Activated T-cell treated with anti-CD3 and anti-CD28 coated beads for 48 hours (primary cell): ENCODE measurements around the gene HIP1R.
"Not testable (repeated sequence)": the region's sequence is repeated elsewhere in the genome, so short reads cannot be mapped to it uniquely, and the experiment has no call there.

Experiments used
- DNase-seq: peaks from one replicate; pipeline ENCODE4 v3.0.0-alpha.2; 2020; ENCODE audit warnings: low read depth

The HIP1R gene

GRCh38 chr12:122894193-122895121 is 59.2 kb downstream of the HIP1R start:
- no peak for DNase-seq

DNA sequence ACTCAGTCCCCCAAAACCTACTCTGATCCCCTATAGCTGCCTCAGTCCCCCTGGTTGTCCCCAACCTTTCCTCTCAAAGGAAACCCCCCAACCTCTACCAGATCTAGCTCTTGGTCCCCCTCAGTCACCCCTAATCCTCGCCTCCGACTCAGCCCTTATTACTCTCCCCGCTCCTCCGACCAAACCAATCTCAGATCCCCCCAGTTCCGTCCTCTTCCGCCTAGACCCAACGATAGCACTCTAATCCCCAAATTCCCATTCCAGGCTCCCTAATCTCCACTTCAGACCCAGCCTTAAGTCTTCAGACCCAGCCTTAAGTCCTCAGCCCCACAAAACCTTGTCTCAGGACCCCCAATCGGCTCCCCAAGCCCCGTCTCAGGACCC is 60.1 kb downstream of the HIP1R start:
- no peak for DNase-seq

GRCh38 chr12:122895704-122896636 is 60.7 kb downstream of the HIP1R start, which contains the start of gene VPS37B:
VPS37B (minus strand) TSS chr12:122896124; CDS start chr12:122896062, 62 bp downstream.
- DNase-seq, result peak; percentile 83

DNA sequence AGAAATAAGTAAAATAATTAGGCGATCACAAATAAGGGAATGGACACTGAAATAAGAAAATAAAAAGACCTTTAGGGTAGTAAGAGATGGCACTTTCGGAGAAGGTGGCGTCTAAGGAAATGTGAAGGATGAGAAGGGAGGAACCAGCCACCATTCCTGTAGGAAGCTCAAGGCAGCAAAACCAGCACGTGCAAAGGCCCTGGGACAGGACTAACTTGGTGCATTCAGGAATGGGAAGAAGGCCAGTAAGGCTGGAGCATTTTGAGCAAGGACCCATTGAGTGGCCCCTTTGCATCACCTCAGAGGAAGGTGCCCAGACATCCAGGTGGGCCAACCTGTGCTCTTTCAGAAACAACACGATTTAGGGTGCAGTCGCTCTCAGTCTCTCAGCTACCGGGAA is 61.4 kb downstream of the HIP1R start:
- DNase-seq, result no peak

- DNase-seq, result no peak
Measured at GRCh38 chr12:122899887-122900286, 64.6 kb downstream of the HIP1R start.

GRCh38 chr12:122902854-122903692 is 67.8 kb downstream of the HIP1R start:
- no peak for DNase-seq

- no peak for DNase-seq
Measured at GRCh38 chr12:122903693-122904034, 68.4 kb downstream of the HIP1R start.

DNA sequence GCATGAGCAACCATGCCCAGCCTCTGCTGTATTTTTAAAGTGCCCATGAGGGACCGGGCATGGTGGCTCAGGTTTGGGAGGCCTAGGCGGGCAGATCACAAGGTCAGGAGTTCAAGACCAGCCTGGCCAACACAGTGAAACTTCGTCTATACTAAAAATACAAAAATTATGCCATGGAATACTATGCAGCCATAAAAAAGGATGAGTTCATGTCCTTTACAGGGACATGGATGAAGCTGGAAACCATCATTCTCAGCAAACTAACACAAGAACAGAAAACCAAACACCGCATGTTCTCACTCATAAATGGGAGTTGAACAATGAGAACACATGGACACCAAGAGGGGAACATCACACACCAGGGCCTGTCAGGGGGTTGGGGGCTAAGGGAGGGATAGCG is 70.0 kb downstream of the HIP1R start:
- DNase-seq, result not testable (repeated sequence)

- DNase-seq, result no peak
Measured at GRCh38 chr12:122908915-122909314, 73.7 kb downstream of the HIP1R start.

GRCh38 chr12:122909442-122910288 is 74.4 kb downstream of the HIP1R start:
- no peak for DNase-seq
